ENCODE measurements around the gene ATP13A5.

The ATP13A5 gene

GRCh38 chr3:193378706-193379105 is at the start of gene ATP13A5:
ATP13A5 (minus strand) TSS chr3:193378753; CDS start chr3:193378725, 28 bp downstream.
- no peak for TF ChIP-seq YY1 (IDR thresholded peaks at IDR 0.05; ENCODE audit: low read depth)
- no peak for TF ChIP-seq CREB1 (IDR thresholded peaks at IDR 0.05; ENCODE audit: low read depth)
- TF ChIP-seq MAX (IDR thresholded peaks at IDR 0.05): no peak
- TF ChIP-seq USF1 (IDR thresholded peaks at IDR 0.05): no peak

- TF ChIP-seq TAF1 (IDR thresholded peaks at IDR 0.05; ENCODE audit: low read depth) (no peak), EGR1 (IDR thresholded peaks at IDR 0.05) (no peak), MAX (IDR thresholded peaks at IDR 0.05) (no peak), ZBTB7A (IDR thresholded peaks at IDR 0.05; ENCODE audit: low read depth) (no peak), FOXM1 (IDR thresholded peaks at IDR 0.05; ENCODE audit: borderline replicate concordance, low read depth) (no peak), REST (IDR thresholded peaks at IDR 0.05; ENCODE audit: low read depth) (no peak), RAD21 (IDR thresholded peaks at IDR 0.05; ENCODE audit: low read depth) (no peak), USF1 (IDR thresholded peaks at IDR 0.05) (no peak), TCF12 (IDR thresholded peaks at IDR 0.05; ENCODE audit: low read depth) (no peak), EP300 (IDR thresholded peaks at IDR 0.05; ENCODE audit: borderline replicate concordance) (no peak), TEAD4 (IDR thresholded peaks at IDR 0.05) (no peak), YY1 (IDR thresholded peaks at IDR 0.05; ENCODE audit: low read depth) (no peak), CEBPB (IDR thresholded peaks at IDR 0.05) (no peak), CREB1 (IDR thresholded peaks at IDR 0.05; ENCODE audit: low read depth) (no peak), NFIC (IDR thresholded peaks at IDR 0.05) (no peak)
Measured at GRCh38 chr3:193418576-193419373, 40.2 kb upstream of the ATP13A5 start.

- no peak for TF ChIP-seq USF1 (IDR thresholded peaks at IDR 0.05)
- TF ChIP-seq CEBPB (IDR thresholded peaks at IDR 0.05): no peak
- no peak for TF ChIP-seq TCF12 (IDR thresholded peaks at IDR 0.05; ENCODE audit: low read depth)
- no peak for TF ChIP-seq EP300 (IDR thresholded peaks at IDR 0.05; ENCODE audit: borderline replicate concordance)
- no peak for TF ChIP-seq EGR1 (IDR thresholded peaks at IDR 0.05)
Measured at GRCh38 chr3:193416629-193417028, 38.1 kb upstream of the ATP13A5 start.

GRCh38 chr3:193407688-193408087 is 29.1 kb upstream of the ATP13A5 start:
- TF ChIP-seq YY1 (IDR thresholded peaks at IDR 0.05; ENCODE audit: low read depth): no peak
- no peak for TF ChIP-seq NFIC (IDR thresholded peaks at IDR 0.05)
- no peak for TF ChIP-seq FOXM1 (IDR thresholded peaks at IDR 0.05; ENCODE audit: borderline replicate concordance, low read depth)
- TF ChIP-seq MAX (IDR thresholded peaks at IDR 0.05): no peak
- TF ChIP-seq CREB1 (IDR thresholded peaks at IDR 0.05; ENCODE audit: low read depth): no peak
- no peak for TF ChIP-seq RAD21 (IDR thresholded peaks at IDR 0.05; ENCODE audit: low read depth)

GRCh38 chr3:193407112-193407511 is 28.6 kb upstream of the ATP13A5 start:
- no peak for TF ChIP-seq FOXM1 (IDR thresholded peaks at IDR 0.05; ENCODE audit: borderline replicate concordance, low read depth)
- TF ChIP-seq NFIC (IDR thresholded peaks at IDR 0.05): no peak
- no peak for TF ChIP-seq ZBTB7A (IDR thresholded peaks at IDR 0.05; ENCODE audit: low read depth)
- TF ChIP-seq TAF1 (IDR thresholded peaks at IDR 0.05; ENCODE audit: low read depth): no peak
- TF ChIP-seq RAD21 (IDR thresholded peaks at IDR 0.05; ENCODE audit: low read depth): no peak
- TF ChIP-seq USF1 (IDR thresholded peaks at IDR 0.05): no peak
- TF ChIP-seq YY1 (IDR thresholded peaks at IDR 0.05; ENCODE audit: low read depth): no peak
- TF ChIP-seq EP300 (IDR thresholded peaks at IDR 0.05; ENCODE audit: borderline replicate concordance): no peak
- TF ChIP-seq MAX (IDR thresholded peaks at IDR 0.05): no peak
- no peak for TF ChIP-seq EGR1 (IDR thresholded peaks at IDR 0.05)
- no peak for TF ChIP-seq REST (IDR thresholded peaks at IDR 0.05; ENCODE audit: low read depth)
- no peak for TF ChIP-seq TCF12 (IDR thresholded peaks at IDR 0.05; ENCODE audit: low read depth)
- TF ChIP-seq TEAD4 (IDR thresholded peaks at IDR 0.05): no peak
- no peak for TF ChIP-seq CEBPB (IDR thresholded peaks at IDR 0.05)

Measured in Ishikawa (cell line).